ENCODE measurements around the gene LGR5. TPM values are rescaled to one million over a fixed set of nuclear protein-coding genes. Genes with fewer than 3 reads are reported as not detected.

Gene LGR5
- total RNA-seq, 2 donors from 2014 or later = 0.64 to 0.91 TPM

- no peaks in the 10 kb centered on the region for H3K27me3 ChIP-seq (replicated peaks; ENCODE audit: insufficient read depth)
- no peak overlapping the region for H3K27ac ChIP-seq
- DNase-seq (ENCODE audit: low spot score) = no peak
- H3K36me3 ChIP-seq = no peaks in the 10 kb centered on the region
- no peak overlapping the region for H3K4me3 ChIP-seq
- TF ChIP-seq POLR2A (IDR thresholded peaks at IDR 0.05) (no peak), POLR2AphosphoS5 (IDR thresholded peaks at IDR 0.05) (no peak), CTCF (IDR thresholded peaks at IDR 0.05) (no peak)
- intact Hi-C loops (cut with DNase I) = no loop called here
- H3K4me1 ChIP-seq (replicated peaks) = no peaks in the 10 kb centered on the region
- no peaks in the 10 kb centered on the region for H3K9me3 ChIP-seq
- WGBS = 82% methylated on average over 10 of the region's 10 CpGs
These were observed 163.4 kb downstream of the LGR5 start for GRCh38 chr12:71602761-71603577.

- Histone ChIP-seq H3K9me3 (no peaks in the 10 kb centered on the region), H3K36me3 (no peaks in the 10 kb centered on the region), H3K27me3 (replicated peaks; ENCODE audit: insufficient read depth) (no peaks in the 10 kb centered on the region), H3K4me3 (no peak overlapping the region), H3K27ac (no peak overlapping the region), H3K4me1 (replicated peaks) (no peaks in the 10 kb centered on the region)
- intact Hi-C loops (cut with DNase I) = no loop called here
- peak; percentile 20 for DNase-seq (ENCODE audit: low spot score)
- WGBS = 34% methylated on average over 3 of the region's 3 CpGs
- peak; percentile 30 for TF ChIP-seq POLR2AphosphoS5 (IDR thresholded peaks at IDR 0.05)
- TF ChIP-seq POLR2A (IDR thresholded peaks at IDR 0.05) = no peak
These were observed 165.4 kb downstream of the LGR5 start for GRCh38 chr12:71605039-71605438.

- DNase-seq (ENCODE audit: low spot score) = no peak
- H3K36me3 ChIP-seq = no peaks in the 10 kb centered on the region
- TF ChIP-seq POLR2A (IDR thresholded peaks at IDR 0.05) (no peak), POLR2AphosphoS5 (IDR thresholded peaks at IDR 0.05) (no peak), CTCF (IDR thresholded peaks at IDR 0.05) (no peak)
- H3K9me3 ChIP-seq = no peaks in the 10 kb centered on the region
- WGBS = 63% methylated on average over 4 of the region's 4 CpGs
- no peak overlapping the region for H3K4me3 ChIP-seq
- H3K4me1 ChIP-seq (replicated peaks) = no peaks in the 10 kb centered on the region
- H3K27me3 ChIP-seq (replicated peaks; ENCODE audit: insufficient read depth) = no peaks in the 10 kb centered on the region
- intact Hi-C loops (cut with DNase I) = no loop called here
- H3K27ac ChIP-seq = no peak overlapping the region
These were observed 168.1 kb downstream of the LGR5 start for GRCh38 chr12:71607494-71608330.

GRCh38 chr12:71610031-71610795 lies 170.6 kb downstream of the LGR5 start:
- no peaks in the 10 kb centered on the region for H3K36me3 ChIP-seq
- intact Hi-C loops (cut with DNase I) = no loop called here
- H3K27ac ChIP-seq = no peak overlapping the region
- DNase-seq (ENCODE audit: low spot score) = no peak
- H3K4me3 ChIP-seq = no peak overlapping the region
- H3K27me3 ChIP-seq (replicated peaks; ENCODE audit: insufficient read depth) = no peaks in the 10 kb centered on the region
- H3K4me1 ChIP-seq (replicated peaks) = no peaks in the 10 kb centered on the region
- no peaks in the 10 kb centered on the region for H3K9me3 ChIP-seq
- TF ChIP-seq CTCF (IDR thresholded peaks at IDR 0.05) (no peak), POLR2A (IDR thresholded peaks at IDR 0.05) (no peak), POLR2AphosphoS5 (IDR thresholded peaks at IDR 0.05) (no peak)
- 65% methylated on average over 6 of the region's 6 CpGs for WGBS

GRCh38 chr12:71621938-71622337 lies 182.3 kb downstream of the LGR5 start:
- H3K4me1 ChIP-seq (replicated peaks) = no peaks in the 10 kb centered on the region
- H3K4me3 ChIP-seq = no peak overlapping the region
- H3K27me3 ChIP-seq (replicated peaks; ENCODE audit: insufficient read depth) = no peaks in the 10 kb centered on the region
- no peak overlapping the region for H3K27ac ChIP-seq
- no peak for DNase-seq (ENCODE audit: low spot score)
- peaks cover 0 to 4% of the 10 kb centered on the region in 2 donors for H3K36me3 ChIP-seq
- intact Hi-C loops (cut with DNase I) = no loop called here
- TF ChIP-seq POLR2AphosphoS5 (IDR thresholded peaks at IDR 0.05) (no peak), POLR2A (IDR thresholded peaks at IDR 0.05) (no peak), CTCF (IDR thresholded peaks at IDR 0.05) (no peak)
- 96% methylated on average over 1 of the region's 1 CpG for WGBS
- no peaks in the 10 kb centered on the region for H3K9me3 ChIP-seq
